Tibial artery (tissue), 4 donors: ENCODE measurements around the gene LY6G6C.

Experiments
- DNase-seq, 2 donors: peaks; one replicate each; pipeline ENCODE4 v3.0.0-alpha.2; 2019
- H3K27ac ChIP-seq, 2 donors: fragments of 200-600 bp; sonication (generic) in 1 of 2; 1 replicate in 1 of 2; 2 replicates in 1 of 2; pipeline ENCODE4 v1.5.1; 2018 to 2019; ENCODE audit warnings: mild to moderate bottlenecking in 1 of 2
- H3K27me3 ChIP-seq, 2 donors: fragments of 200-600 bp; sonication (generic) in 1 of 2; one replicate each; pipeline versions ENCODE4 v1.5.1 to v1.6.0; 2016 to 2019
- H3K36me3 ChIP-seq, 3 donors: fragments of 200-600 bp; sonication (generic) in 2 of 3; one replicate each; pipeline ENCODE4 v1.5.1; 2016 to 2019; ENCODE audit warnings: mild to moderate bottlenecking in 2 of 3
- H3K4me1 ChIP-seq, 4 donors: fragments of 200-600 bp; sonication (generic) in 2 of 4; 1 replicate in 3 of 4; 2 replicates in 1 of 4; pipeline ENCODE4 v1.5.1; 2016 to 2019
- H3K4me3 ChIP-seq, 2 donors: fragments of 200-600 bp; sonication (generic) in 1 of 2; 1 replicate in 1 of 2; 2 replicates in 1 of 2; pipeline ENCODE4 v1.5.1; 2018 to 2019; ENCODE audit warnings: mild to moderate bottlenecking in 2 of 2
- H3K9me3 ChIP-seq, 3 donors: fragments of 200-600 bp; sonication (generic) in 1 of 3; one replicate each; pipeline ENCODE4 v1.5.1; 2016 to 2019
- intact Hi-C: fragments of 100-400 bp; cut with DNase I; formaldehyde crosslinking; loops from one replicate; pipeline ENCODE4 v1.15.0; 2023; ENCODE audit warnings: low total_unique reads
- TF ChIP-seq, protein P1 (sequence below), 2 experiments: fragments of 200-600 bp in 1 of 2; fragments of 450-650 bp in 1 of 2; IDR thresholded peaks; one replicate each; pipeline ENCODE4 v1.5.1; 2017 to 2019; ENCODE audit warnings: antibody characterized with exemption in 2 of 2, mild to moderate bottlenecking in 1 of 2, moderate library complexity in 1 of 2

LY6G6C gene

GRCh38 chr6:31718265-31718664, 3.3 kb downstream of the LY6G6C start:
- Histone ChIP-seq H3K27ac (no peak overlapping the region), H3K4me3 (no peak overlapping the region), H3K9me3 (no peaks in the 10 kb centered on the region), H3K4me1 (no peaks in the 10 kb centered on the region), H3K36me3 (no peaks in the 10 kb centered on the region), H3K27me3 (no peaks in the 10 kb centered on the region)
- TF ChIP-seq, protein P1, sequence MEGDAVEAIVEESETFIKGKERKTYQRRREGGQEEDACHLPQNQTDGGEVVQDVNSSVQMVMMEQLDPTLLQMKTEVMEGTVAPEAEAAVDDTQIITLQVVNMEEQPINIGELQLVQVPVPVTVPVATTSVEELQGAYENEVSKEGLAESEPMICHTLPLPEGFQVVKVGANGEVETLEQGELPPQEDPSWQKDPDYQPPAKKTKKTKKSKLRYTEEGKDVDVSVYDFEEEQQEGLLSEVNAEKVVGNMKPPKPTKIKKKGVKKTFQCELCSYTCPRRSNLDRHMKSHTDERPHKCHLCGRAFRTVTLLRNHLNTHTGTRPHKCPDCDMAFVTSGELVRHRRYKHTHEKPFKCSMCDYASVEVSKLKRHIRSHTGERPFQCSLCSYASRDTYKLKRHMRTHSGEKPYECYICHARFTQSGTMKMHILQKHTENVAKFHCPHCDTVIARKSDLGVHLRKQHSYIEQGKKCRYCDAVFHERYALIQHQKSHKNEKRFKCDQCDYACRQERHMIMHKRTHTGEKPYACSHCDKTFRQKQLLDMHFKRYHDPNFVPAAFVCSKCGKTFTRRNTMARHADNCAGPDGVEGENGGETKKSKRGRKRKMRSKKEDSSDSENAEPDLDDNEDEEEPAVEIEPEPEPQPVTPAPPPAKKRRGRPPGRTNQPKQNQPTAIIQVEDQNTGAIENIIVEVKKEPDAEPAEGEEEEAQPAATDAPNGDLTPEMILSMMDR (IDR thresholded peaks at IDR 0.05): no peak
- no peak for DNase-seq
- intact Hi-C loops: no loop called here

- no peak for DNase-seq
- TF ChIP-seq, protein P1 (IDR thresholded peaks at IDR 0.05): no peak
- H3K9me3 ChIP-seq: no peaks in the 10 kb centered on the region
- intact Hi-C loops: no loop called here
- no peak overlapping the region for H3K27ac ChIP-seq
- no peak overlapping the region for H3K4me3 ChIP-seq
- H3K4me1 ChIP-seq: no peaks in the 10 kb centered on the region
- no peaks in the 10 kb centered on the region for H3K36me3 ChIP-seq
- peaks cover 0 to 1% of the 10 kb centered on the region in 2 donors for H3K27me3 ChIP-seq
These were observed 3.9 kb downstream of the LY6G6C start for GRCh38 chr6:31717499-31718222.

DNA sequence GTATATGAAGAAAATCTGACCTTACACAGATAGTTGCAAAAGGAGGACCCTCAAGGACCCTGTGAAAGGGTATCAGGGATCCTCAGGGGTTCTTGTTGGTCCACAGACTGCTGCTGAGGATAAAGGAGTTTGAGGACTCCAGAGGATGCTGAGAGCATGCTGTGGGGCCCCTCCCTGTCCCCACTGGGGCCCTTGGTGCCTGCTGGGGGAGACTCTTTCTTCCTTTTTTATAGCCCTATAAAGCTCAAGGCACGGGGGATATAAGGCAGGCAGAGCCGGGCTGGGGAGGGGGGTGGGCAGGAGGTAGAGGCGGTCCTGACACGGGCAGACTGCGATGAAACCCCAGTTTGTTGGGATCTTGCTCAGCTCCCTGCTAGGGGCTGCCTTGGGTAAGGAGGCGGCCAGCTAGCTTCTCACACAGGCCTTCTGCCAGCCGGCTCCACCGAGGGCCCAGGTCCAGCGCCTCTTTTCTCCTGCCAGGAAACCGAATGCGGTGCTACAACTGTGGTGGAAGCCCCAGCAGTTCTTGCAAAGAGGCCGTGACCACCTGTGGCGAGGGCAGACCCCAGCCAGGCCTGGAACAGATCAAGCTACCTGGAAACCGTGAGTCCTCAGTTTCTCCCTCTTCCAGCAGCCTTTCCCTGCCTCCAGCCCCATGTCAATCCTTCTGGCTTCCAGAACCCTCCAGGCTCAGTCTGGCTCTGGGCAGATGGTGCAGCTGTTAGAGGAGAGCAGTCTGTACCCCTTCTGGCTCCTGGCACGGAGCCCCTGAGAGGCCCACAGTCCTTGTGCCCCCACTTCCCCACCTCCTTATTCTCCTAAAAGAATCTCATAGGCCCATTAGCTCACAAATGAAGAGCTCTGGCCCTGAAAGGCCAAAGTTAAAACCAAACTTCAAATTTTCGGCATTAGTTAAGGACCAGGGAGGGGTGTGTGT, 6.3 kb downstream of the LY6G6C start, which contains the start of gene LY6G6D:
Gene LY6G6D (plus strand): TSS at position 327 of the 937 bp plus-strand sequence. CDS start 8 bp downstream, at position 335.
- intact Hi-C loops: no loop called here
- H3K27me3 ChIP-seq: peaks cover 0 to 21% of the 10 kb centered on the region in 2 donors
- H3K27ac ChIP-seq: no peak within 1 kb of the TSS
- no peaks in the 10 kb centered on the region for H3K4me1 ChIP-seq
- no peak for DNase-seq
- H3K36me3 ChIP-seq: no peaks in the 10 kb centered on the region
- H3K9me3 ChIP-seq: no peaks in the 10 kb centered on the region
- TF ChIP-seq, protein P1 (IDR thresholded peaks at IDR 0.05): no peak
- no peak within 1 kb of the TSS for H3K4me3 ChIP-seq

- TF ChIP-seq, protein P1 (IDR thresholded peaks at IDR 0.05): no peak
- H3K27ac ChIP-seq: no peak overlapping the region
- H3K4me3 ChIP-seq: no peak overlapping the region
- H3K4me1 ChIP-seq: no peaks in the 10 kb centered on the region
- no peaks in the 10 kb centered on the region for H3K9me3 ChIP-seq
- no peak for DNase-seq
- peaks cover 0 to 29% of the 10 kb centered on the region in 2 donors for H3K27me3 ChIP-seq
- H3K36me3 ChIP-seq: no peaks in the 10 kb centered on the region
- intact Hi-C loops: loop anchor here (5.0 kb wide), 1 partner anchor 577 kb away; the partner anchor contains the start of gene PSORS1C2
These were observed 7.4 kb downstream of the LY6G6C start for GRCh38 chr6:31713991-31714684.

DNA sequence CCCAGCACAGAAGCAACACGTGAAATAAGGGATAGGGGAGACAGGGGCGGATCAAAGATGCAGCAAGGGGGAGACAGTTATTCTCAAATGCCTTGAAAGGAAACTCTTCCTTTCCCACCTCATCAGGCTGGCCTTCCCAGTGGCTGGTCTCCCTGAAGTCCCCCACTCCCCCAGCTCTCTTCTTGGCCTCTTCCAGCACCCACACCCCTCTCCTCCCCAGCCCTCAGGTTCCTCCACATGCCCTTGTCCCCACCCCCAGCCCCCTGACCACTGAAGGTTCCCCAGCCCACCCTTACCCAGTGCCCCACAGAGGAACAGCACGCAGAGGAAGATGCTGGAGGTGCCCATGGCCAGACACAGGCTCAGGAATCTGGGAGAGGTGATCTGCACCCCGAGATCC, 8.1 kb downstream of the LY6G6C start:
- intact Hi-C loops: loop anchor here (5.0 kb wide), 1 partner anchor 576 kb away; the partner anchor contains the start of gene PSORS1C2
- DNase-seq: no peak
- Histone ChIP-seq H3K27me3 (peaks cover 0 to 29% of the 10 kb centered on the region in 2 donors), H3K36me3 (no peaks in the 10 kb centered on the region), H3K4me1 (no peaks in the 10 kb centered on the region), H3K4me3 (no peak overlapping the region), H3K9me3 (no peaks in the 10 kb centered on the region), H3K27ac (no peak overlapping the region)
- TF ChIP-seq, protein P1 (IDR thresholded peaks at IDR 0.05): no peak
